ENCODE results near the gene NRGN. TPM values are rescaled to one million over a fixed set of nuclear protein-coding genes. Genes with fewer than 3 reads are reported as not detected.

NRGN gene
- total and polyA plus RNA-seq, 10 donors = 12.7 to 61.2 (median 33.9) TPM

DNA sequence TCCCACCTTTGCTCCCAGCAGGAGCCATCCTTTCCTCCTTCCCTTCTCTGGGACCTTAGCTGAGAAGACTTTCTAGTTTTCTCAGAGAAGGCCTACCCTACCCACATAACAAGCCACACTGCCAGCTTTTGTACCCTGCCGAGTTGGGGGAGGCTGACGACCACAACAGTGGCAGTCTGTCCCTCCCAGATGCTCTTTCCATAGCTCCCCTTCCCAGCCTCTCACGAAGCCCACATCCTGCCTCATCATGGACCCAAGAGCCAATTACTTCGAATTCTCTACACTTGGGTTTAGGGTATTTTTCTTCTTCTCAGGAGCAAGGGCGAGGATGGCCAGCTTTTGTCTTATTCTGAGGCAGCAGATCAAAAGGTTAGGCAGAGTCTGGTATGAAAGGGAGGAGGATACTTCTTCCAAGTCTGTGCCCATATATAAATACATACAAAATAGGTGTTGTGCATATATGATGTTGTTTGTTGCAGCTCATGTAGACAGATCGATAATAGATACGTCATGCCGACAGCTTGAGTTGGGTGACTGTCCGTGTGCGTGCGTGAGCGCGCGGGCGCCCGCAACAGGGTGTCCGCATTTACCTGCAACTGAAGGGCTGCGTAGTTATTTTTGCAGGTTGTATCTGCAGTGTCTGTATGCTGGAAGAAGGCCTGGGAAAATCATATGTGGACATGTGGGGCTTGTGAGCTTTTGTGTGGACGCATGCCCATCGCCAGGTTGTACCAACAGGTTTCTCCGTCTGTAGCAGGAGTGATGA is 846 bp upstream of the NRGN start:
- peak; percentile 72 for DNase-seq
- Histone ChIP-seq H3K4me1 (peaks cover 9 to 43% (median 18%) of the 10 kb centered on the region in 6 donors), H3K27ac (peak overlapping the region in 1 of 8 donors; percentile 73), H3K27me3 (replicated peaks in 1 of 7) (peaks cover 0 to 31% (median 0%) of the 10 kb centered on the region in 7 donors), H3K4me3 (peak overlapping the region in 3 of 8 donors; percentile 59 to 79 (median 62)), H3K9me3 (no peaks in the 10 kb centered on the region), H3K36me3 (no peaks in the 10 kb centered on the region)
- 86 to 90% (median 88%) methylated on average over 21 of the region's 21 CpGs for WGBS, 5 donors
- TF ChIP-seq POLR2A (IDR thresholded peaks at IDR 0.05) = no peak
- intact Hi-C loops (cut with DNase I; ENCODE audit: low total_unique reads) = no loop called here

DNA sequence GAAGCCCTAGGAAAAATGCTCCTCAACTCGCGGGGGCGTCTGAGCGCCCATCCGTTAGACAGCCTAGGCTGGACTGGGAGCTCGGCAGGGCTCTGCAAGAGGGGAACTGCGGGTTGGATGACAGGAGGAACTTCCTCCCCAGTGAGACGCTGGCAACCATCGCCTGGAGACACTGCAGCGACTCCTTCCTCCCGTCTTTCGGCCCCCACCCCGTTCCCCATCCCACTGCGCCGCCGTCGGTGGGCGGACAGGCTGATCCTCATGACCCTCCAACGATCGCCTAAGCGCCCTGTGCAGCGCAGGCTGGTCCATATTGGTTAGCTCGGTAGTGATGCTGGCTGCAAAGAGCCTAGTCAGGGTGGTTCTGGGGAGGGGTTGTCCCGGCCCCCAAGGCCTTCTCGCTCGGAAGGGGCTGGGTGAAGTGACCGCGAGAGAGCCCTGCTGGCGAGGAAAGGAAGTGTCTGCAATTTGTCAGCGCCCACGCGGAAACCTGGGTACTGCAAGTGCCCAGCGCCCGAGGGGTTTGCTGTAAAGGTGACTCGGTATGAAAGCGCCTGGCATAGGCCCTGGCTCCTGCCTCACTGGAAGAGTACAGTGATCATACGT is 638 bp downstream of the NRGN start:
- H3K4me1 ChIP-seq = peaks cover 9 to 50% (median 19%) of the 10 kb centered on the region in 6 donors
- peaks cover 0 to 33% (median 0%) of the 10 kb centered on the region in 7 donors for H3K27me3 ChIP-seq (replicated peaks in 1 of 7)
- WGBS, 5 donors = 1 to 2% (median 2%) methylated on average over 29 to 37 of the region's 37 CpGs
- intact Hi-C loops (cut with DNase I; ENCODE audit: low total_unique reads) = no loop called here
- H3K27ac ChIP-seq = peak overlapping the region in 4 of 8 donors; percentile 32 to 73 (median 52)
- H3K36me3 ChIP-seq = no peaks in the 10 kb centered on the region
- peak in 1 of 3 donors; percentile 43 for TF ChIP-seq POLR2AphosphoS5 (IDR thresholded peaks at IDR 0.05)
- TF ChIP-seq, protein P1, sequence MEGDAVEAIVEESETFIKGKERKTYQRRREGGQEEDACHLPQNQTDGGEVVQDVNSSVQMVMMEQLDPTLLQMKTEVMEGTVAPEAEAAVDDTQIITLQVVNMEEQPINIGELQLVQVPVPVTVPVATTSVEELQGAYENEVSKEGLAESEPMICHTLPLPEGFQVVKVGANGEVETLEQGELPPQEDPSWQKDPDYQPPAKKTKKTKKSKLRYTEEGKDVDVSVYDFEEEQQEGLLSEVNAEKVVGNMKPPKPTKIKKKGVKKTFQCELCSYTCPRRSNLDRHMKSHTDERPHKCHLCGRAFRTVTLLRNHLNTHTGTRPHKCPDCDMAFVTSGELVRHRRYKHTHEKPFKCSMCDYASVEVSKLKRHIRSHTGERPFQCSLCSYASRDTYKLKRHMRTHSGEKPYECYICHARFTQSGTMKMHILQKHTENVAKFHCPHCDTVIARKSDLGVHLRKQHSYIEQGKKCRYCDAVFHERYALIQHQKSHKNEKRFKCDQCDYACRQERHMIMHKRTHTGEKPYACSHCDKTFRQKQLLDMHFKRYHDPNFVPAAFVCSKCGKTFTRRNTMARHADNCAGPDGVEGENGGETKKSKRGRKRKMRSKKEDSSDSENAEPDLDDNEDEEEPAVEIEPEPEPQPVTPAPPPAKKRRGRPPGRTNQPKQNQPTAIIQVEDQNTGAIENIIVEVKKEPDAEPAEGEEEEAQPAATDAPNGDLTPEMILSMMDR (IDR thresholded peaks at IDR 0.05 in 8 of 11, conservative IDR thresholded peaks at IDR 0.05 in 3 of 11) = peak; percentile 34 to 76 (median 61)
- no peak for TF ChIP-seq POLR2A (IDR thresholded peaks at IDR 0.05)
- no peaks in the 10 kb centered on the region for H3K9me3 ChIP-seq
- DNase-seq = peak; percentile 87
- peak overlapping the region; percentile 51 to 79 (median 61) for H3K4me3 ChIP-seq

DNA sequence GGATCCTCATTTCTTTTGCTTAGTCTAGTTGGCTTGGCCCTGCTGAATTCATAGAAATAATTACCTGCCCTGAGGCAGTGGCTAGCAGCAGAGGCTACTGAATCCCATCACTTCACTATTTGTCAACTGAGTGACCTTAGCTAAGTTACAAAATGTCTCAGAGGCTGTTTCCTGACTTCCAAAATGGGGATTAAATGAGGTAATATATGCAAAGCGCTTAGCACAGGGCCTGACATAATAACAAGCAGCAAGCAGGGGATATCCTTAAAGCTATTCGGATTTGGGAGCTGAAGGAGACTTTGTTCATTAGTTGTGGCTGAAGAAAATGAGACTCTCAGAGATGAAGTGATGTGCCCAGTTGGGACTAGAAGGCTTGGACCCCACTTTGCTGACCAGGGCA is 2.8 kb downstream of the NRGN start:
- Histone ChIP-seq H3K4me3 (no peak overlapping the region), H3K27ac (no peak overlapping the region), H3K27me3 (replicated peaks in 1 of 7) (peaks cover 0 to 36% (median 0%) of the 10 kb centered on the region in 7 donors), H3K4me1 (peaks cover 15 to 59% (median 37%) of the 10 kb centered on the region in 6 donors), H3K36me3 (no peaks in the 10 kb centered on the region), H3K9me3 (no peaks in the 10 kb centered on the region)
- 75 to 94% (median 86%) methylated on average over 2 of the region's 2 CpGs for WGBS, 5 donors
- intact Hi-C loops (cut with DNase I; ENCODE audit: low total_unique reads) = no loop called here
- DNase-seq = no peak
- no peak for TF ChIP-seq POLR2A (IDR thresholded peaks at IDR 0.05)
- TF ChIP-seq, protein P1 (IDR thresholded peaks at IDR 0.05 in 8 of 11, conservative IDR thresholded peaks at IDR 0.05 in 3 of 11) = no peak
- no peak for TF ChIP-seq POLR2AphosphoS5 (IDR thresholded peaks at IDR 0.05)

DNA sequence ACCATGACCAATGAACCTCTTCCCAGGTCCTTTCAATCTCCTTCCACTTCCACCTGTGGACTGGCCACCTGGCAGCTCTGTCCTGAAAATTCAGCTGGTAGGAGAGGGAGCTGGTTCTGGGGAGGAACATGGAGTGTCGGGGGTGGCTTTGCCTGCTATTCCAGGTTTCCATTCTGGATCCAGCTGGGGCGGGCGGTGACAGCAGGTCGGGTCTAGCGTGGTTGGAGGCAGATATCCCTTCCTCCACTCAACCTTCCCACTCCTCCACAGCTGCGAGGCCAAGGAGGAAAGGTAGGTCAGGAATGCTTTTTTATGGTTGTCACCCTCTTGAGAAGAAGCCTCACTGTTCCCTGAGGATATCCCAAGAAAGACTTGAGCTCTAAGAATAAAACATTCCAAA is 3.3 kb downstream of the NRGN start:
- Histone ChIP-seq H3K27me3 (replicated peaks in 1 of 7) (peaks cover 0 to 36% (median 0%) of the 10 kb centered on the region in 7 donors), H3K36me3 (no peaks in the 10 kb centered on the region), H3K4me1 (peaks cover 15 to 64% (median 42%) of the 10 kb centered on the region in 6 donors), H3K27ac (no peak overlapping the region), H3K4me3 (no peak overlapping the region), H3K9me3 (no peaks in the 10 kb centered on the region)
- intact Hi-C loops (cut with DNase I; ENCODE audit: low total_unique reads) = no loop called here
- 88 to 95% (median 90%) methylated on average over 6 of the region's 6 CpGs for WGBS, 5 donors
- TF ChIP-seq, protein P1 (IDR thresholded peaks at IDR 0.05 in 8 of 11, conservative IDR thresholded peaks at IDR 0.05 in 3 of 11) = no peak
- TF ChIP-seq POLR2A (IDR thresholded peaks at IDR 0.05) = no peak
- no peak for TF ChIP-seq POLR2AphosphoS5 (IDR thresholded peaks at IDR 0.05)
- DNase-seq = peak; percentile 73
